Measurements from ENCODE around the gene NOS1. TPM values are rescaled to one million over a fixed set of nuclear protein-coding genes. Genes with fewer than 3 reads are reported as not detected.

NOS1 gene
- total RNA-seq, 1 experiment from 2014 or later, result 2.3 TPM

- no peak overlapping the region for H3K23ac ChIP-seq (ENCODE audit: insufficient read length, low read depth, low read length)
- H3K56ac ChIP-seq (ENCODE audit: insufficient read length, low read depth, low read length), result no peak overlapping the region
- H4K5ac ChIP-seq (ENCODE audit: insufficient read length, low read depth, low read length), result no peak overlapping the region
- no peak overlapping the region for H2AK5ac ChIP-seq (ENCODE audit: insufficient read length, low read length)
- no peak for DNase-seq
- no peak overlapping the region for H3K4me3 Mint-ChIP-seq
- H3K27me3 Mint-ChIP-seq (ENCODE audit: low read depth), result peaks cover 13% of the 10 kb centered on the region
- H3K9me3 ChIP-seq (ENCODE audit: control insufficient read depth, low read depth, low read length), result no peaks in the 10 kb centered on the region
- no peak overlapping the region for H3K4ac ChIP-seq (ENCODE audit: low read depth, low read length)
- peaks cover 11 to 15% of the 10 kb centered on the region in 2 experiments for H3K4me1 Mint-ChIP-seq
- no peaks in the 10 kb centered on the region for H3K9me3 Mint-ChIP-seq
- no peak overlapping the region for H2BK120ac ChIP-seq (ENCODE audit: low read depth, low read length, poor library complexity, severe bottlenecking)
- no peaks in the 10 kb centered on the region for H3K79me2 ChIP-seq (ENCODE audit: insufficient read depth, low read length)
- H3K79me1 ChIP-seq (ENCODE audit: insufficient read depth, low read depth, low read length, poor library complexity, severe bottlenecking), result no peaks in the 10 kb centered on the region
- no peaks in the 10 kb centered on the region for H3K36me3 Mint-ChIP-seq (ENCODE audit: insufficient read depth in 1 of 3, low read depth in 3 of 3)
- no peak overlapping the region for H3K18ac ChIP-seq (ENCODE audit: insufficient read length, low read depth, low read length)
- H3K14ac ChIP-seq (ENCODE audit: insufficient read depth, low read length), result no peak overlapping the region
- H3K9ac ChIP-seq (ENCODE audit: extremely low read depth, insufficient read length, low read length), result no peak overlapping the region
- TF ChIP-seq CTCF (conservative IDR thresholded peaks at IDR 0.05), result no peak
- H4K91ac ChIP-seq (ENCODE audit: insufficient read length, low read depth, low read length), result no peak overlapping the region
- H3T11ph ChIP-seq (ENCODE audit: low read length), result no peak overlapping the region
- H3K23me2 ChIP-seq (ENCODE audit: insufficient read length, low read depth, low read length, poor library complexity, severe bottlenecking), result peaks cover 2% of the 10 kb centered on the region
- no peak overlapping the region for H3K27ac ChIP-seq (ENCODE audit: insufficient read length, low read depth, low read length)
- no peak overlapping the region for H2AFZ ChIP-seq (ENCODE audit: low read length)
- no peak overlapping the region for H2BK15ac ChIP-seq (ENCODE audit: low read depth, low read length)
- no peak overlapping the region for H3K4me2 ChIP-seq (ENCODE audit: insufficient read depth, insufficient read length, low read length)
- H2BK12ac ChIP-seq (ENCODE audit: insufficient read length, low read depth, low read length), result no peak overlapping the region
- no peak overlapping the region for H2BK5ac ChIP-seq (ENCODE audit: insufficient read length, low read length)
- no peak overlapping the region for H2BK20ac ChIP-seq (ENCODE audit: low read depth, low read length, poor library complexity, severe bottlenecking)
- peaks cover 8% of the 10 kb centered on the region; the same call in 1 of the 2 replicates for H3K4me1 ChIP-seq (ENCODE audit: insufficient read depth, low read length)
- no peak overlapping the region for H3K27ac Mint-ChIP-seq
- no peaks in the 10 kb centered on the region for H4K20me1 ChIP-seq (ENCODE audit: control insufficient read depth, insufficient read depth, insufficient read length)
- no peak overlapping the region for H4K8ac ChIP-seq (replicated peaks; ENCODE audit: insufficient read length, low read depth, low read length)
- no peaks in the 10 kb centered on the region for H3K27me3 ChIP-seq (ENCODE audit: insufficient read depth, low read length)
Measured at GRCh38 chr12:117409286-117409685, 47.9 kb upstream of the NOS1 start.
